ENCODE data around the gene CD274. TPM values are rescaled to one million over a fixed set of nuclear protein-coding genes. Genes with fewer than 3 reads are reported as not detected.

Gene CD274
- total RNA-seq, 1 experiment from 2014 or later = 2.5 TPM

DNA sequence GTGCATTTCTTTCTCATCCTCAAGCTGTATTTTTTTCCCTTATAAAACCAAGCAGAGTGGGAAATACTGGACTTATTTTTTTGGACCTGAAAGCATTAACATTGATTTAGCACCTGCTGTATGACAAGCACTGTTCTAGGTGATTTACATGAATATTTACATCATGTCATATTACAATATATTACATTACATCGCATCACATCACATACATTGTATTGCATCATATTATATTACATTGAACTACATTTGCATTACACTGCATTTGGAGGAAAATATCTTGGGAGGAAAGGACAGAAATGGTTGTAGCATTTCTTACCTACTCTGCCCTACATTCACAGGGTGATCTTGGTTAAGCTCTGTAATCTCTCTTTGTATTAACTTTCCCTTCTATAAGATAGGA lies 48.8 kb downstream of the CD274 start:
- intact Hi-C loops (cut with micrococcal nuclease) = no loop called here
- no peak for DNase-seq (ENCODE audit: low read depth, low spot score)
- Histone ChIP-seq H3K27me3 (ENCODE audit: insufficient read depth, low read length) (no peaks in the 10 kb centered on the region), H3K4me3 (replicated peaks in 1 of 2; ENCODE audit: low read depth in 1 of 2, low read length in 2 of 2) (no peak overlapping the region), H3K9ac (ENCODE audit: low read length) (no peak overlapping the region), H3K9me3 (ENCODE audit: control insufficient read depth in 1 of 2, insufficient read depth in 1 of 2, low read depth in 1 of 2, low read length in 2 of 2) (no peaks in the 10 kb centered on the region), H3K27ac (ENCODE audit: low read depth, low read length) (no peak overlapping the region), H4K20me1 (ENCODE audit: insufficient read depth) (no peaks in the 10 kb centered on the region), H3K36me3 (ENCODE audit: control insufficient read depth in 1 of 2, insufficient read depth in 2 of 2, low read length in 2 of 2) (no peaks in the 10 kb centered on the region), H2AFZ (ENCODE audit: low read depth, low read length, poor library complexity, severe bottlenecking) (no peak overlapping the region), H3K4me2 (ENCODE audit: low read length) (no peak overlapping the region), H3K4me1 (ENCODE audit: control insufficient read depth in 1 of 2, insufficient read depth in 2 of 2, low read length in 2 of 2) (peaks cover 0 to under 1% of the 10 kb centered on the region in 2 experiments; a peak in 1 of 4 replicates), H3K9me2 (ENCODE audit: insufficient read depth) (no peaks in the 10 kb centered on the region), H3K79me2 (ENCODE audit: insufficient read depth, low read length) (no peaks in the 10 kb centered on the region)
- RAD21 ChIA-PET (ENCODE audit: low non-redundant PET in 1 of 2, low total read pairs in 2 of 2, uncharacterized antibody in 2 of 2, unreplicated experiment in 2 of 2) = no interaction called here
- ATAC-seq = no peak
- TF ChIP-seq SIN3A (IDR thresholded peaks at IDR 0.05; ENCODE audit: low read depth) (no peak), EGR1 (IDR thresholded peaks at IDR 0.05; ENCODE audit: low read depth) (no peak), ELF1 (IDR thresholded peaks at IDR 0.05; ENCODE audit: borderline replicate concordance, low read depth) (no peak), FOSL1 (IDR thresholded peaks at IDR 0.05; ENCODE audit: low read depth) (no peak)
- BruUV-seq (replicated peaks) = no TSS peak
- CTCF ChIA-PET = interaction anchor here (0.9 kb wide), 1 partner anchor 11 kb away, joined by 3 read pairs; the partner anchor contains the start of gene PDCD1LG2
- POLR2A ChIA-PET = interaction anchor here (0.6 kb wide), 1 partner anchor 75 kb away, joined by 3 read pairs; no protein-coding TSS in a partner anchor

DNA sequence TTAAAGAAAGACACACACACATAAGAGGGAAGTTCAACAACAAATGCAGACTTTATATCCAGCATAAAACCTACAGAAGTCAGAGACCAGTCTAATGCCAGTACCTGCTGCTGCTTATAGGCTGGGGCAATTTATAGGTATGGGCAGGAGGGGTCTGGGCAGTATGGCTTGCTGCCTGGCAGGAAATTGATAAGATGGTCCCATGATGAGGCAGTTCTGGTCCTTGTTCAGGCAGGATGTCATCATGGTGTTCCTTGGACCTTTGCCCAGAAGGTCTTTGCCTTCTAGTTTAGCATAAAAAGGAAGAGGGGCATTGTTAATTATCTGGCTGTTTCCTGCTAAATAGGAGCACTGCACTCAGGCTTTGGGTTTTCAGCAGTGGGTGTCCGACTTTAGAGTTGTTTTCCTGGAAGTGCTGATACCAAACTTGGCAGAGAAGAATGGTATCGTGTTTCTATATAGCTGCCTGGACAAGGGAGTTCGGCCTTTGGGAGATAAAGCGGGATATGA lies 49.6 kb downstream of the CD274 start:
- no peak overlapping the region for H2AFZ ChIP-seq (ENCODE audit: low read depth, low read length, poor library complexity, severe bottlenecking)
- no peak overlapping the region for H3K9ac ChIP-seq (ENCODE audit: low read length)
- BruUV-seq (replicated peaks) = no TSS peak
- POLR2A ChIA-PET = no interaction called here
- H4K20me1 ChIP-seq (ENCODE audit: insufficient read depth) = no peaks in the 10 kb centered on the region
- H3K79me2 ChIP-seq (ENCODE audit: insufficient read depth, low read length) = no peaks in the 10 kb centered on the region
- no peaks in the 10 kb centered on the region for H3K36me3 ChIP-seq (ENCODE audit: control insufficient read depth in 1 of 2, insufficient read depth in 2 of 2, low read length in 2 of 2)
- H3K27me3 ChIP-seq (ENCODE audit: insufficient read depth, low read length) = no peaks in the 10 kb centered on the region
- no peaks in the 10 kb centered on the region for H3K9me2 ChIP-seq (ENCODE audit: insufficient read depth)
- DNase-seq (ENCODE audit: low read depth, low spot score) (no peak), ATAC-seq (no peak)
- CTCF ChIA-PET = no interaction called here
- H3K4me2 ChIP-seq (ENCODE audit: low read length) = no peak overlapping the region
- RAD21 ChIA-PET (ENCODE audit: low non-redundant PET in 1 of 2, low total read pairs in 2 of 2, uncharacterized antibody in 2 of 2, unreplicated experiment in 2 of 2) = no interaction called here
- intact Hi-C loops (cut with micrococcal nuclease) = no loop called here
- H3K27ac ChIP-seq (ENCODE audit: low read depth, low read length) = no peak overlapping the region
- no peak for TF ChIP-seq TCF7L2 (IDR thresholded peaks at IDR 0.05; ENCODE audit: borderline replicate concordance, extremely low read depth, insufficient read depth, insufficient read length)
- TF ChIP-seq, protein P1, sequence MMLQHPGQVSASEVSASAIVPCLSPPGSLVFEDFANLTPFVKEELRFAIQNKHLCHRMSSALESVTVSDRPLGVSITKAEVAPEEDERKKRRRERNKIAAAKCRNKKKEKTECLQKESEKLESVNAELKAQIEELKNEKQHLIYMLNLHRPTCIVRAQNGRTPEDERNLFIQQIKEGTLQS (IDR thresholded peaks at IDR 0.05) = no peak
- H3K9me3 ChIP-seq (ENCODE audit: control insufficient read depth in 1 of 2, insufficient read depth in 1 of 2, low read depth in 1 of 2, low read length in 2 of 2) = no peaks in the 10 kb centered on the region
- H3K4me1 ChIP-seq (ENCODE audit: control insufficient read depth in 1 of 2, insufficient read depth in 2 of 2, low read length in 2 of 2) = no peaks in the 10 kb centered on the region
- H3K4me3 ChIP-seq (replicated peaks in 1 of 2; ENCODE audit: low read depth in 1 of 2, low read length in 2 of 2) = no peak overlapping the region
